AG10803 (cell line): Measurements from ENCODE around the gene DNASE1L2.
"Not testable (repeated sequence)": the region's sequence is repeated elsewhere in the genome, so short reads cannot be mapped to it uniquely, and the experiment has no call there.

Source experiments
- DNase-seq: peaks from one replicate; pipeline ENCODE4 v3.0.0; 2010; ENCODE audit warnings: low read depth
- H3K4me3 ChIP-seq: 2 replicates; pipeline ENCODE4 v1.5.1; 2011; ENCODE audit warnings: mild to moderate bottlenecking, low read length, control low read depth
- CTCF ChIP-seq: conservative IDR thresholded peaks from 2 replicates; pipeline ENCODE4 v1.5.1; 2011; ENCODE audit warnings: mild to moderate bottlenecking, low read length, control low read depth, inconsistent platforms

The DNASE1L2 gene

GRCh38 chr16:2251296-2252111 lies 15.3 kb downstream of the DNASE1L2 start, which contains the start of gene ECI1:
TSS of gene ECI1 (minus strand) at chr16:2251587. CDS start at chr16:2251566, 21 bp downstream.
- peak; percentile 54 for TF ChIP-seq CTCF
- DNase-seq: peak; percentile 94
- H3K4me3 ChIP-seq: peak within 1 kb of the TSS; percentile 73

DNA sequence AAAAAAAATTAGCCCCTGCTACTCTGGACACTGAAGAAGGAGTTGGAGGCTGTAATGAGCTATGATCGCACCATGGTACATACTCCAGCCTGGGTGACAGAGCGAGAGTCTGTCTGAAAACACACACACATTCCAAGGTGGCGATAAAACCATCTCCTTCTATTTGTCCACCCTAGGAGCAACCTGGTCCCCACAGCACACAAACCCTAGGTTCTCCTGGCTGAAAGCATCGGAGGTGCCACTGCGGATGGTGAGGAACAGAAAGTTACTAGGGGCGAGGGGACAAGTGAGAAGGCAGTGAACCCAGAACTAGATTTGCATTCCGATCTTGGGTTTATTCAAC lies 16.5 kb downstream of the DNASE1L2 start:
- no peak for TF ChIP-seq CTCF
- DNase-seq: no peak
- H3K4me3 ChIP-seq: no peak overlapping the region

GRCh38 chr16:2253293-2253692 lies 17.0 kb downstream of the DNASE1L2 start:
- TF ChIP-seq CTCF: no peak
- H3K4me3 ChIP-seq: no peak overlapping the region
- no peak for DNase-seq

DNA sequence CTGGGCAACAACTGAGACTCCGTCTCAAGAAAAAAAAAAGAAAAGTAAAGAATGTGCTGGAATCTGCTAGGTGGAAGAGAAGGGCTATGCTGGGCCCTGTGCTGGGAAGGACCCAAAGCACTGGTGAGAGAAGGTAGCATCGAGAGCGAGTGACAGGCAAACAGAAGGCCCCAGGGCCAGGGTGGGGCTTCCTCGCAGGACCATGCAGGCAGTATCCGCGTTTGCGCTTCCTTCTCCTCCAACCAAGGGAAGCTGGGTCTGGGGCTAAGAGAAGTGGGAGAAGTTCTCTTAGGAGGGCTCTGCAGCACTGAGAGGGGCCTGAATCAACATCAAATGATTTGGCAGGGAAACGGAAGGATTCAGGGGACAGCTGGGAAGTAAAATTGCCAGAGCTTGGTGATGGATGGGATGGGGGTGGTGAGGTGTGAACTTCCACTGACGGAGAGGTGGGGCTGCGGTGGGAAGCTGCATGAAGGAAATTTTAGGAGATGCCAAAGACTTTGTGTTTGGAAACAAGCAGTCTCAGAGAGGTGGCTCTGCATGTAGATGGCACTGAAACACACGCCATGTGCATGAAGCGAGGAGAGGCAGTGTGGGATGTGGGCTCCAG lies 20.4 kb downstream of the DNASE1L2 start:
- no peak for TF ChIP-seq CTCF
- H3K4me3 ChIP-seq: no peak overlapping the region
- no peak for DNase-seq

GRCh38 chr16:2257726-2258125 lies 21.5 kb downstream of the DNASE1L2 start:
- no peak for DNase-seq

GRCh38 chr16:2258530-2258929 lies 22.3 kb downstream of the DNASE1L2 start:
- H3K4me3 ChIP-seq, DNase-seq: not testable (repeated sequence)

More at GRCh38 chr16:2257726-2258125, 21.5 kb downstream of the DNASE1L2 start:
- no peak for TF ChIP-seq CTCF
- H3K4me3 ChIP-seq: no peak overlapping the region

DNA sequence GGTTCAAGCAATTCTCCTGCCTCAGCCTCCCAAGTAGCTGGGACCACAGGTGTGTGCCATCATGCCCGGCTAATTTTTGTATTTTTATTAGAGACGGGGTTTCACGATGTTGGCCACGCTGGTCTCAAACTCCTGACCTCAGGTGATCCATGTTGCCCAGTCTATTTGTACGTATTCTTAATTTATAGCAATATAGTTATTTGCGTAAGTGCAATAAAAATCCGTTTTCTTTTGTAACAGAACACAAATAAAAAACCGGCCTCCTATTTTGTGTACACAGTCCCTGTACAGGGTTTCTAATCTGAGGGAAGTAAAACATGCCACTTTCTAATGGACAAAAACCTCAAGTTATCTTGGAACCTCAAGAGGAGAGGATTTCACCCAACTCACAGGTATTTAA lies 24.0 kb downstream of the DNASE1L2 start:
- TF ChIP-seq CTCF: no peak
- no peak for DNase-seq
- H3K4me3 ChIP-seq: no peak overlapping the region

DNA sequence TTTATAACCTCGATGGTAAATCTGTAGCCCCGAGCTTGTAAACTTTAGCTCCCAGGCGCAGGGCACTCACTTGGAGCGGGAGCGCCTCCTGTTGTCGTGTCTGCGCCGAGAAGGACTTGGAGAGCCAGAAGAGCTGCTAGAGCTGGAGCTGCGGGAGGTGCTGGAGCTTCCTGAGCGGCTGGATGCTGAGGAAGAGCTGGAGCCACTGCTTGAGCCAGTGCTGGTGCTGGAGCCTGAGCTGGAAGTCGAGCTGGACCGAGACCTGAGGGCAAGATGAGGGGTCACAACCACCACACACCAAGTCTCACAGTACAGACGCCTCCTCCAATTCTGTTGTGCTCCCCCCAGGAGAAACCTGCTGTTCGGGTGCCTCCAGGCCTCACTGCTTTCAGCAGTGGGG lies 26.8 kb downstream of the DNASE1L2 start:
- not testable (repeated sequence) for H3K4me3 ChIP-seq, DNase-seq

DNA sequence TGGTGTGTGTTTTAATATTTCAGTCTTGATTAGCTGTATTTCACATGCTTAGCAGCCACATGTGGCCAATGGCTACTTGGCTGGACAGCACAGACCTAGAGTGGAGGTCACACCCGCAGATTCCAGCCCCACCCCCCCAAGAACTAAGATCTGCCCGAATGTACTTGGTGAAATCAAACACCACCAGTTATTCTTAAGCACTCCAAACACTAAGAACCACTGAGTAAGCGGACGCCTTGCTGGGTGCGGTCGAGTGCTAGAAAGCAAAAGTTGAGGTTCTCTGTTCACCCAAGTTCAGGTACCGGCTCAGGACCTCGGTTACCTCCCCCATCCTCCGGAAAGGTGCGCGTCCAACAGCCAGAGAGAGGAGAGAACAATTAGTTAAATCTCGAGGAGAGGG lies 30.6 kb downstream of the DNASE1L2 start:
- DNase-seq: peak; percentile 24
- peak overlapping the region; percentile 94 for H3K4me3 ChIP-seq

- peak overlapping the region; percentile 94 for H3K4me3 ChIP-seq
- not testable (repeated sequence) for DNase-seq
Observed at GRCh38 chr16:2267505-2267912, 31.3 kb downstream of the DNASE1L2 start.
